Gastroesophageal sphincter (tissue), 4 donors: Measurements from ENCODE around the gene VPS39. TPM values are rescaled to one million over a fixed set of nuclear protein-coding genes. Genes with fewer than 3 reads are reported as not detected.

Experiments
- ATAC-seq: fragments of 150-250 bp; one replicate; pipeline ENCODE4 v1.9.1; 2016; ENCODE audit warnings: mild to moderate bottlenecking, moderate library complexity
- H3K27ac ChIP-seq, 4 donors: fragments of 200-600 bp; sonication (generic) in 3 of 4; 1 replicate in 3 of 4; 2 replicates in 1 of 4; pipeline ENCODE4 v1.5.1; 2016 to 2019
- H3K27me3 ChIP-seq: fragments of 200-600 bp; sonication (generic); one replicate; pipeline ENCODE4 v1.5.1; 2019
- H3K36me3 ChIP-seq, 2 donors: fragments of 200-600 bp; sonication (generic); one replicate each; pipeline ENCODE4 v1.5.1; 2019; ENCODE audit warnings: control low read depth in 1 of 2
- H3K4me1 ChIP-seq, 3 donors: fragments of 200-600 bp; sonication (generic); 1 replicate in 2 of 3; 2 replicates in 1 of 3; pipeline ENCODE4 v1.5.1; 2016 to 2019; ENCODE audit warnings: control low read depth in 2 of 3
- H3K4me3 ChIP-seq, 2 donors: fragments of 200-600 bp; sonication (generic); one replicate each; pipeline ENCODE4 v1.5.1; 2019; ENCODE audit warnings: mild to moderate bottlenecking in 1 of 2, moderate library complexity in 1 of 2
- H3K9me3 ChIP-seq, 3 donors: fragments of 200-600 bp; sonication (generic); one replicate each; pipeline ENCODE4 v1.5.1; 2017 to 2019; ENCODE audit warnings: control low read depth in 2 of 3
- EP300 ChIP-seq: sonication (generic); formaldehyde crosslinking; IDR thresholded peaks from one replicate; pipeline ENCODE4 v1.6.1; 2017; ENCODE audit warnings: antibody characterized with exemption, mild to moderate bottlenecking
- POLR2A ChIP-seq, 2 donors: fragments of 450-650 bp; IDR thresholded peaks; one replicate each; pipeline ENCODE4 v1.6.1; 2017; ENCODE audit warnings: antibody characterized with exemption in 2 of 2, mild to moderate bottlenecking in 2 of 2, moderate library complexity in 1 of 2
- POLR2AphosphoS5 ChIP-seq: sonication (generic); formaldehyde crosslinking; IDR thresholded peaks from one replicate; pipeline ENCODE4 v1.6.1; 2017; ENCODE audit warnings: antibody characterized with exemption
- WGBS, 2 donors: methylation state at CpG; one replicate each; pipeline ENCODE4 v1.1.5; 2018; ENCODE audit warnings: low coverage in 1 of 2; 5-methylcytosine and 5-hydroxymethylcytosine counted together
- total RNA-seq, 4 donors: library from RNA; depleted of rRNA; stranded (reverse); fragments of >200 nt; gene quantifications; one replicate each; pipeline ENCODE4 v1.1.0, GENCODE V29; 2016
- TF ChIP-seq, protein P1 (sequence below), 4 experiments: fragments of 200-600 bp in 2 of 4; fragments of 450-650 bp in 2 of 4; sonication (generic) in 1 of 4; IDR thresholded peaks; one replicate each; pipeline ENCODE4 v1.5.1; 2017 to 2019; ENCODE audit warnings: antibody characterized with exemption in 4 of 4, mild to moderate bottlenecking in 2 of 4, moderate library complexity in 2 of 4

Gene VPS39
- total RNA-seq, 4 donors from 2014 or later: 53.5 to 104 (median 76.6) TPM

DNA sequence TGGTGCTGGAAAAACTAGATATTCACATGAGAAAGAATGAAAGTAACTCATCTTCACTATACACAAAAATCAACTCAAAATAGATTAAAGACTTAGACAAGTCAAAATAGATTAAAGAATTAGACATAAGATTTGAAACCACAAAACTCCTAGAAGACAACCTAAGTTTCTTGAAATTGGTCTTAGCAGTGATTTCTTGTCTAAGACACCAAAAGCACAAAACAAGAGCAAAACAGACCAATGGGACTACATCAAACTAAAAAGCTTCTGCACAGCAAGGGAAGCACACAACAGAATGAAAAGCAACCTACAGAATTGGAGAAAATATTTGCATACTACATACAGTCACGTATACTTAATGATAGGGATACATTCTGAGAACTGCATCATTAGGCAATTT lies 6.5 kb upstream of the VPS39 start:
- Histone ChIP-seq H3K27ac (no peak overlapping the region), H3K27me3 (no peaks in the 10 kb centered on the region), H3K4me3 (no peak overlapping the region), H3K36me3 (peaks cover 9 to 93% of the 10 kb centered on the region in 2 donors), H3K4me1 (no peaks in the 10 kb centered on the region), H3K9me3 (no peaks in the 10 kb centered on the region)
- TF ChIP-seq EP300: no peak
- TF ChIP-seq, protein P1, sequence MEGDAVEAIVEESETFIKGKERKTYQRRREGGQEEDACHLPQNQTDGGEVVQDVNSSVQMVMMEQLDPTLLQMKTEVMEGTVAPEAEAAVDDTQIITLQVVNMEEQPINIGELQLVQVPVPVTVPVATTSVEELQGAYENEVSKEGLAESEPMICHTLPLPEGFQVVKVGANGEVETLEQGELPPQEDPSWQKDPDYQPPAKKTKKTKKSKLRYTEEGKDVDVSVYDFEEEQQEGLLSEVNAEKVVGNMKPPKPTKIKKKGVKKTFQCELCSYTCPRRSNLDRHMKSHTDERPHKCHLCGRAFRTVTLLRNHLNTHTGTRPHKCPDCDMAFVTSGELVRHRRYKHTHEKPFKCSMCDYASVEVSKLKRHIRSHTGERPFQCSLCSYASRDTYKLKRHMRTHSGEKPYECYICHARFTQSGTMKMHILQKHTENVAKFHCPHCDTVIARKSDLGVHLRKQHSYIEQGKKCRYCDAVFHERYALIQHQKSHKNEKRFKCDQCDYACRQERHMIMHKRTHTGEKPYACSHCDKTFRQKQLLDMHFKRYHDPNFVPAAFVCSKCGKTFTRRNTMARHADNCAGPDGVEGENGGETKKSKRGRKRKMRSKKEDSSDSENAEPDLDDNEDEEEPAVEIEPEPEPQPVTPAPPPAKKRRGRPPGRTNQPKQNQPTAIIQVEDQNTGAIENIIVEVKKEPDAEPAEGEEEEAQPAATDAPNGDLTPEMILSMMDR (IDR thresholded peaks at IDR 0.05): no peak
- no peak for ATAC-seq
- 77 to 100% methylated on average over 1 of the region's 1 CpG for WGBS, 2 donors

DNA sequence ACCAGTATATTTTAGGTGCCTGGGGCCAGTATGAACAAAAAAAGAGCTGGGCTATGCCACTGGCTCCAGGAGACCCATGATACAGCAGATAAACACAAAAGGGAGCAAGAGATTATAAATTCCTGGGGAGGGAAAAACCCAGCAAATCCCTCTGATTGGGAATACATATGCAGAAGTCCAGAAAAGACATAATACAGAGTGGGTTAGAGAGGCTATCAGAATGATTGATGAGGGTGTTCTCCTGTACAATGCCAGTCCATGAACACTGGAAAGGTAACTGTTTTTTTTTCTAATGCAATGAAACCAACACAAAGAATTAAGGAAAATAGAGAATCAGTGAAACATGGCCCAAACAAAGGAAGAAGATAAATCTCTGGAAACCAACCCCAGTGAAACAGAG lies 5.4 kb upstream of the VPS39 start:
- Histone ChIP-seq H3K4me1 (peaks cover 0 to 2% (median 0%) of the 10 kb centered on the region in 3 donors), H3K9me3 (no peaks in the 10 kb centered on the region), H3K4me3 (no peak overlapping the region), H3K27ac (no peak overlapping the region), H3K27me3 (no peaks in the 10 kb centered on the region), H3K36me3 (peaks cover 6 to 90% of the 10 kb centered on the region in 2 donors)
- TF ChIP-seq POLR2A (IDR thresholded peaks at IDR 0.05) (no peak), POLR2AphosphoS5 (no peak), EP300 (no peak)
- TF ChIP-seq, protein P1 (IDR thresholded peaks at IDR 0.05): no peak
- no peak for ATAC-seq

DNA sequence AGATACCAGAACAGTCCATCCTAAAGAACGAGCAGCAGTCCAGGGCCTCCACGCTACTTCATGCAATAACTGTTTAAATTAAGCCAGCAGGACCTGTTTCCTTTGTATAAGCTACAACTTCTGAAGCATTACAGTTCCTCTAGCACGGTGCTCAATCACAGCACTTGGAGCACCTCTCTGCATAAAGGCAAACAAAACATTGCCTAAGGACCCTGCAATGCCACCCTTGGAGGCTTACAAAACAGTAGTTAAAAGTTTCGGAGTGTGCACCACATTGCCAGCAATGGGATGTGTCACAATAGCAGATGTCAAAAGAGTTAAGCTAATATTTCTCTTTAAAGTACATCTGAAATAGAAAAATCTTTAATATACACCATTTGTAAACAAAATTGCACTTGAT lies 2.6 kb upstream of the VPS39 start:
- Histone ChIP-seq H3K4me3 (no peak overlapping the region), H3K27ac (no peak overlapping the region), H3K36me3 (peaks cover 0 to 62% of the 10 kb centered on the region in 2 donors), H3K27me3 (no peaks in the 10 kb centered on the region), H3K9me3 (no peaks in the 10 kb centered on the region), H3K4me1 (peaks cover 8 to 24% (median 13%) of the 10 kb centered on the region in 3 donors)
- no peak for TF ChIP-seq POLR2A (IDR thresholded peaks at IDR 0.05)
- no peak for TF ChIP-seq POLR2AphosphoS5
- no peak for ATAC-seq
- WGBS, 2 donors: 78 to 90% methylated on average over 3 to 4 of the region's 4 CpGs

DNA sequence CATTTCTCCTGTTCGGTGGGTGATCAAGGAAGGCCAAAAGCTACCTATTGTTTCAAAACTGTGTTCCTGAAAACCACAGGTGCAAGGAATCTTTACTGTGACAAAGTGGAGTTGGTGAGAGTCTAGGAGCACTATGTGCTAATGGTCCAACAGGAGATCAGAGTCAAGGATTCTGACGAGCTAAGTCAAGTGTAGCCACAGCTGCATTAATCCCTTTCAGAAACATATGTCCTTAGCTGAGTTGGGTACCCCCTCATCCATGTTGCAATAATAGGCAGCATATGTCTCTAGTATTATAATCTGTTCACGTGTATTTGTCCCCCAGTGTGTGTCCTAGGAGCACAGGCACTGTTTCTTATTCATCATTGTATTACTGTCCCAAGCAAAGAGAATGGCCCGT lies 1.7 kb downstream of the VPS39 start:
- no peaks in the 10 kb centered on the region for H3K27me3 ChIP-seq
- H3K36me3 ChIP-seq: peaks cover 0 to 32% of the 10 kb centered on the region in 2 donors
- H3K4me1 ChIP-seq: peaks cover 8 to 44% (median 13%) of the 10 kb centered on the region in 3 donors
- TF ChIP-seq POLR2A (IDR thresholded peaks at IDR 0.05) (no peak), EP300 (no peak), POLR2AphosphoS5 (no peak)
- TF ChIP-seq, protein P1 (IDR thresholded peaks at IDR 0.05): no peak
- 80 to 85% methylated on average over 2 to 3 of the region's 4 CpGs for WGBS, 2 donors
- no peak for ATAC-seq
- H3K4me3 ChIP-seq: no peak overlapping the region
- no peaks in the 10 kb centered on the region for H3K9me3 ChIP-seq
- no peak overlapping the region for H3K27ac ChIP-seq

DNA sequence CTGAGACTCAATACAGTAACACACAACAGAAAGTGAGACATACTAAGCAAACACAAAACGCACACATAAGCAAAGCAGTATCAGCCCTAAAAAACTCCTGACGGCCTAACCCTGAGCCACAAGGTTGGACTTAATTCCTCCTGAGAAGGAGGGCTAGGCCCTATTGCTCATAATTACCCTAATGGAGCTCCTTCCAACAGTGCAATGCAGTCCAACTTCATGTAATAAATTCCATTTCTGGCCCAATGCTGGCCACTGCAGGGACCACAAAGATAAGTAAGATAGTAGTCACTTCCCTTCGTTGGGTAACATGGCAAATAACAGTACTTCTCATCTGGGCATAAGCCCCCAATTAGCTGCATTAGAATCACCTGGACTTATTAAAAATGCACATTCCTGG lies 4.2 kb downstream of the VPS39 start:
- peaks cover 8 to 44% (median 13%) of the 10 kb centered on the region in 3 donors for H3K4me1 ChIP-seq
- peaks cover 0 to 21% of the 10 kb centered on the region in 2 donors for H3K36me3 ChIP-seq
- H3K4me3 ChIP-seq: no peak overlapping the region
- 87 to 100% methylated on average over 1 to 3 of the region's 3 CpGs for WGBS, 2 donors
- no peaks in the 10 kb centered on the region for H3K9me3 ChIP-seq
- no peaks in the 10 kb centered on the region for H3K27me3 ChIP-seq
- H3K27ac ChIP-seq: no peak overlapping the region
- no peak for TF ChIP-seq POLR2AphosphoS5
- no peak for TF ChIP-seq EP300
- TF ChIP-seq, protein P1 (IDR thresholded peaks at IDR 0.05): no peak
- TF ChIP-seq POLR2A (IDR thresholded peaks at IDR 0.05): no peak
- ATAC-seq: no peak
